GM13976 (cell line): Measurements from ENCODE around the gene PAFAH2.

Experiments
- DNase-seq: peaks from one replicate; pipeline ENCODE4 v3.0.0; 2012; ENCODE audit warnings: low spot score
- CTCF ChIP-seq: IDR thresholded peaks from 2 replicates; pipeline ENCODE4 v1.5.1; 2012; ENCODE audit warnings: borderline replicate concordance, mild to moderate bottlenecking; ENCODE audit not compliant: insufficient read depth; ENCODE audit errors: extremely low read depth, missing control alignments, control extremely low read depth
- in situ Hi-C: fragments of 300-500 bp; cut with MboI; formaldehyde crosslinking; loops from one replicate; pipeline ENCODE4 v1.12.0; 2022; ENCODE audit warnings: low sequenced_read_pairs, mixed read lengths, inconsistent platforms; ENCODE audit not compliant: unreplicated experiment

The PAFAH2 gene

GRCh38 chr1:26015358-26015757, 17.5 kb upstream of the PAFAH2 start:
- in situ Hi-C loops: no loop called here
- no peak for TF ChIP-seq CTCF
- DNase-seq: no peak

GRCh38 chr1:26014179-26014578, 16.3 kb upstream of the PAFAH2 start:
- no peak for DNase-seq
- no peak for TF ChIP-seq CTCF
- in situ Hi-C loops: no loop called here

DNA sequence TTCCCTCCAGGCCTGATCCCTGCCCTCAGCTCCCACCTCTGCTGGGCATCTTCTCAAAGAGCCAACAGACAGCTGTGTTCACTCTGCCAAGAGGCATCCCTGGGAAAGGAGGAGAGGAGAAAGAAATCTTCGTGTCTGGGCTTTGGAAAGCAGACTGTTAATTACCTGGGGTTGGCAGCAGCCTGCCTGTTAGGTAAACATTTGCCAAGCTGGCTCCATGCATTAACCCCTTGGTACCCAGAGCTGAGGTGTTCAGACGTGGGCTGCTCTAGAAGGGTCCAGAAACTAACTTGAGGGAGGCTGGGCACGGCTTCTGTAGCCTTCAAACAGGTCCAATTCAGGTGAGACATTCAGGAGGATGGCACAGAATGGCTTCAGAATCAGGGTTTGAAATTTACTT, 15.0 kb upstream of the PAFAH2 start:
- in situ Hi-C loops: no loop called here
- DNase-seq: no peak
- TF ChIP-seq CTCF: no peak

GRCh38 chr1:26010825-26011224, 13.0 kb upstream of the PAFAH2 start:
- no peak for DNase-seq
- no peak for TF ChIP-seq CTCF
- in situ Hi-C loops: no loop called here

DNA sequence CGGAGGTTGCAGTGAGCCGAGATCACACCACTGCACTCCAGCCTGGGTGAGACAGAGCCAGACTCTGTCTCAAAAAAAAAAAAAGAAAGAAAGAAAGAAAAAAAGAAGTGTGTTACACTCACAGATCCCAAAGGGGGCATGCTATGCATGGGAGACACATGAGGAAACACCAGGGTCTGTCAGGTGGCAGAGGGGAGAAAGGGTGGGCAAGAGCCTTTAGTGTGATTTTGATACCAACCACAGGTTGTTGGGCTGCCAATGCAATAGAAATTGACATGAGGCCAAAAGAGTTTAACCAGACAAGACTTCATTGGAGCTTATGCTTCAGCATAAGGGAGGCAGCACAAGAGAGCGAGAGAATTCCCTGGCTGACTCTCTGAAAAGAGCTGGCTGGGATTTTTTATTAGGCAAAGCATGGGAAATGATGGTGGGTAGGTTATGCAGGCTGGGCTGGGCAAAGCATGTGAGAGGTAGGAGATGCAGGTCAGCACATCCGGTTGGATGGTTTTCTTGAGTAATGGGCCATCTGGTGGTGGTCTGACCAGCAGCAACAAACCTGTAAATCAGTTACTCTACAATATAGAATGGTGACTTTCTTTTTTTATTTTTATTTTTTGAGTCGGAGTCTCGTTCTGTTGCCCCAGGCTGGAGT, 12.1 kb upstream of the PAFAH2 start:
- TF ChIP-seq CTCF: no peak
- in situ Hi-C loops: no loop called here

DNA sequence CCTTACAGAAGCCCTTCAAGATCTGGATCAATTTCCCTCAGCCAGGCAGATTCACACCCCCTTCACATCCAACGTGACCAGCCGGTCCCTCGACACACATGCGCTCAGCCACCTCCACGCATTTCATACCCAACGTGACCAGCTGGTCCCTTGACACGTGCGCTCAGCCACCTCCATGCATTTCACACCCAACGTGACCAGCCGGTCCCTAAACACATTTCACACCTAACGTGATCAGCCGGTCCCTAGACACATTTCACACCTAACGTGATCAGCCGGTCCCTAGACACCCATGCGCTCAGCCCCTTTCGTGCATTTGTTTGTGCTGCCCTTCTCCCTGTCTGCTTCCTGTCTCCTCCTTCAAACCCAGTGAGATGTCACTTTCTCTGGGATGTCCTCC, 8.8 kb upstream of the PAFAH2 start:
- in situ Hi-C loops: no loop called here
- no peak for DNase-seq
- no peak for TF ChIP-seq CTCF

More for the DNA sequence above, 12.1 kb upstream of the PAFAH2 start:
- no peak for DNase-seq
